Neuronal stem cell (in vitro differentiated cells): ENCODE data around the gene NLRP7.
"Not testable (repeated sequence)": the region's sequence is repeated elsewhere in the genome, so short reads cannot be mapped to it uniquely, and the experiment has no call there.

Source experiments
- DNase-seq: peaks from one replicate; pipeline ENCODE4 v3.0.0-alpha.2; 2013; ENCODE audit warnings: low spot score
- H2AFZ ChIP-seq: one replicate; pipeline ENCODE4 v1.6.1; 2013; ENCODE audit warnings: mild to moderate bottlenecking, low read length, inconsistent platforms
- H2AK5ac ChIP-seq: 2 replicates; pipeline ENCODE4 v1.6.1; 2013; ENCODE audit warnings: low read depth, mild to moderate bottlenecking, inconsistent platforms, low read length, moderate library complexity, mixed read lengths
- H2BK120ac ChIP-seq: 2 replicates; pipeline ENCODE4 v1.6.1; 2013; ENCODE audit warnings: low read depth, mild to moderate bottlenecking, inconsistent platforms, low read length, moderate library complexity, mixed read lengths
- H2BK12ac ChIP-seq: one replicate; pipeline ENCODE4 v1.6.1; 2013; ENCODE audit warnings: low read length, inconsistent platforms
- H2BK15ac ChIP-seq: 2 replicates; pipeline ENCODE4 v1.6.1; 2013; ENCODE audit warnings: mild to moderate bottlenecking, low read length, inconsistent platforms, mixed read lengths
- H2BK5ac ChIP-seq: one replicate; pipeline ENCODE4 v1.6.1; 2013; ENCODE audit warnings: inconsistent platforms, mild to moderate bottlenecking, low read length, moderate library complexity
- H3K14ac ChIP-seq: one replicate; pipeline ENCODE4 v1.6.1; 2013; ENCODE audit warnings: low read length, inconsistent platforms
- H3K18ac ChIP-seq: 2 replicates; pipeline ENCODE4 v1.6.1; 2013; ENCODE audit warnings: low read length, inconsistent platforms
- H3K23ac ChIP-seq: 2 replicates; pipeline ENCODE4 v1.6.1; 2013; ENCODE audit warnings: low read depth, mild to moderate bottlenecking, mixed read lengths, low read length, inconsistent platforms; ENCODE audit not compliant: poor library complexity
- H3K27ac ChIP-seq: replicated peaks from 3 replicates; pipeline ENCODE4 v1.5.1; 2013; ENCODE audit warnings: low read length, inconsistent platforms
- H3K27me3 ChIP-seq, 3 experiments: 2 replicates each; pipeline ENCODE4 v1.6.1; 2013; ENCODE audit warnings: low read length in 3 of 3, mild to moderate bottlenecking in 2 of 3, inconsistent platforms in 1 of 3, low read depth in 1 of 3, mixed read lengths in 1 of 3, moderate library complexity in 1 of 3; ENCODE audit not compliant: control insufficient read depth in 3 of 3, insufficient read depth in 3 of 3
- H3K36me3 ChIP-seq, 2 donors: replicated peaks in 1 of 2; 2 replicates each; pipeline ENCODE4 v1.6.1; 2013; ENCODE audit warnings: low read length in 2 of 2; ENCODE audit not compliant: control insufficient read depth in 2 of 2, insufficient read depth in 2 of 2
- H3K4ac ChIP-seq: 2 replicates; pipeline ENCODE4 v1.6.1; 2013; ENCODE audit warnings: inconsistent platforms, mild to moderate bottlenecking, low read length, moderate library complexity
- H3K4me1 ChIP-seq, 2 donors: 1 replicate in 1 of 2; 2 replicates in 1 of 2; pipeline ENCODE4 v1.6.1; 2013; ENCODE audit warnings: low read length in 2 of 2, low read depth in 1 of 2; ENCODE audit not compliant: control insufficient read depth in 2 of 2, insufficient read depth in 1 of 2
- H3K4me2 ChIP-seq: one replicate; pipeline ENCODE4 v1.6.1; 2013; ENCODE audit warnings: mild to moderate bottlenecking, low read length, inconsistent platforms; ENCODE audit not compliant: insufficient read depth, poor library complexity, severe bottlenecking
- H3K4me3 ChIP-seq, 2 donors: 2 replicates each; pipeline ENCODE4 v1.5.1; 2013; ENCODE audit warnings: low read length in 2 of 2, mild to moderate bottlenecking in 2 of 2, inconsistent platforms in 1 of 2, moderate library complexity in 1 of 2
- H3K79me1 ChIP-seq: one replicate; pipeline ENCODE4 v1.6.1; 2013; ENCODE audit warnings: low read depth, mild to moderate bottlenecking, inconsistent platforms, low read length, moderate library complexity
- H3K9ac ChIP-seq: one replicate; pipeline ENCODE4 v1.6.1; 2013; ENCODE audit warnings: mild to moderate bottlenecking, low read depth, low read length, inconsistent platforms; ENCODE audit not compliant: poor library complexity
- H3K9me3 ChIP-seq, 2 donors: replicated peaks in 1 of 2; 2 replicates each; pipeline versions ENCODE3 to v1.6.1; 2013; ENCODE audit warnings: low read length in 2 of 2, mild to moderate bottlenecking in 2 of 2, inconsistent platforms in 1 of 2, low read depth in 1 of 2, mixed read lengths in 1 of 2, moderate library complexity in 1 of 2; ENCODE audit not compliant: control insufficient read depth in 2 of 2, insufficient read depth in 1 of 2
- H4K8ac ChIP-seq: one replicate; pipeline ENCODE4 v1.6.1; 2013; ENCODE audit warnings: low read depth, mild to moderate bottlenecking, inconsistent platforms, low read length, moderate library complexity
- H4K91ac ChIP-seq: one replicate; pipeline ENCODE4 v1.6.1; 2013; ENCODE audit warnings: low read length, low read depth, mild to moderate bottlenecking, inconsistent platforms; ENCODE audit not compliant: poor library complexity
- WGBS, 2 donors: extraction: QIAGEN DNeasy Blood & Tissue Kit; methylation state at CpG; one replicate each; pipeline ENCODE4 v1.1.7; 2013; ENCODE audit warnings: missing lambda C conversion rate in 2 of 2, mixed read lengths in 1 of 2; ENCODE audit not compliant: insufficient read length in 2 of 2, insufficient replicate concordance in 1 of 2; ENCODE audit errors: extremely low coverage in 2 of 2; 5-methylcytosine and 5-hydroxymethylcytosine counted together

Gene NLRP7

GRCh38 chr19:54952591-54953344, 5.4 kb upstream of the NLRP7 start:
- no peak overlapping the region for H3K18ac ChIP-seq
- H2BK5ac ChIP-seq = no peak overlapping the region
- no peak overlapping the region for H3K14ac ChIP-seq
- H3K27ac ChIP-seq = no peak overlapping the region
- no peak overlapping the region for H2BK12ac ChIP-seq
- no peak overlapping the region for H2BK120ac ChIP-seq
- H3K4me1 ChIP-seq = peaks cover 5 to 8% of the 10 kb centered on the region in 2 donors
- no peak overlapping the region for H3K23ac ChIP-seq
- H2AFZ ChIP-seq = peak overlapping the region; percentile 71
- H3K36me3 ChIP-seq = no peaks in the 10 kb centered on the region
- no peak overlapping the region for H3K4me2 ChIP-seq
- H3K9ac ChIP-seq = no peak overlapping the region
- no peak overlapping the region for H4K91ac ChIP-seq
- no peaks in the 10 kb centered on the region for H3K79me1 ChIP-seq
- no peaks in the 10 kb centered on the region for H3K27me3 ChIP-seq
- no peak overlapping the region for H2BK15ac ChIP-seq
- peak; percentile 33 for DNase-seq
- no peak overlapping the region for H3K4ac ChIP-seq
- WGBS, 2 donors = no CpG with 5 or more reads among the region's 23 CpGs
- H2AK5ac ChIP-seq = no peak overlapping the region
- H3K9me3 ChIP-seq = no peaks in the 10 kb centered on the region
- H3K4me3 ChIP-seq = no peak overlapping the region
- no peak overlapping the region for H4K8ac ChIP-seq

DNA sequence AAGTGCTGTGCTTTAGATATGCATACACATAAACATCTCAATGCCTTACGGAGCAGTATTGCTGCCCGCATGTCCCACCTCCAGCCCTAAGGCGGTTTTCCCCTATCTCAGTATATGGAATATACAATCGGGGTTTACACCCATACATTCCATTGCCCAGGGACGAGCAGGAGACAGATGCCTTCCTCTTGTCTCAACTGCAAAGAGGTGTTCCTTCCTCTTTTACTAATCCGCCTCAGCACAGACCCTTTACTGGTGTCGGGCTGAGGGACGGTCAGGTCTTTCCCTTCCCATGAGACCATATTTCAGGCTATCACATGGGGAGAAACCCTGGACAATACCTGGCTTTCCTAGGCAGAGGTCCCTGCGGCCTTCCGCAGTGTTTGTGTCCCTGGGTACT, 3.2 kb upstream of the NLRP7 start:
- no CpG with 5 or more reads among the region's 10 CpGs for WGBS, 2 donors
- not testable (repeated sequence) for H2BK15ac ChIP-seq, H3K27me3 ChIP-seq, H3K9ac ChIP-seq, H2BK5ac ChIP-seq, H3K4me1 ChIP-seq, H3K4me2 ChIP-seq, H3K14ac ChIP-seq, H3K9me3 ChIP-seq, H2AK5ac ChIP-seq, H3K23ac ChIP-seq, DNase-seq, H3K4ac ChIP-seq, H3K4me3 ChIP-seq, H4K91ac ChIP-seq, H2BK120ac ChIP-seq, H4K8ac ChIP-seq, H3K79me1 ChIP-seq, H3K36me3 ChIP-seq, H3K27ac ChIP-seq, H2AFZ ChIP-seq, H2BK12ac ChIP-seq, H3K18ac ChIP-seq

DNA sequence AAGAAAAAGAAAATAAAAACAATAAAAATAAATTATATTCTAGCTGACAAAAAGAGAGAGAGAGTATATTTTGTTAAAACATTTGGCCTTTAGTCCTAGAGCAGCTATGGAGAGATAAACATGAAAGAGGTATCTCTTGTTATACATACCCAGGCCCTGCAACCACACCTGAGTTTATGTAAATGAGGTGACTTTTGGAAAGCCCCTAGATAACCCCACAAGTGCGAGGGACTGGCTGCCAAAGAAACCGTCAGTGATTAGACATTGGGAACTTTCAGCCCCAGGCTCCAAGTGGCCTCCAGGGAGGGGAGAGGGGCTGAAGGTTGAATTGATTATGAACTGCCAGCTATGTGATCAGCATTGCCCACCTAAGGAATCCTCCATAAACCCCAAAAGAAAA, 2.1 kb upstream of the NLRP7 start:
- no peak overlapping the region for H3K4ac ChIP-seq
- H2BK15ac ChIP-seq = no peak overlapping the region
- no peaks in the 10 kb centered on the region for H3K79me1 ChIP-seq

DNA sequence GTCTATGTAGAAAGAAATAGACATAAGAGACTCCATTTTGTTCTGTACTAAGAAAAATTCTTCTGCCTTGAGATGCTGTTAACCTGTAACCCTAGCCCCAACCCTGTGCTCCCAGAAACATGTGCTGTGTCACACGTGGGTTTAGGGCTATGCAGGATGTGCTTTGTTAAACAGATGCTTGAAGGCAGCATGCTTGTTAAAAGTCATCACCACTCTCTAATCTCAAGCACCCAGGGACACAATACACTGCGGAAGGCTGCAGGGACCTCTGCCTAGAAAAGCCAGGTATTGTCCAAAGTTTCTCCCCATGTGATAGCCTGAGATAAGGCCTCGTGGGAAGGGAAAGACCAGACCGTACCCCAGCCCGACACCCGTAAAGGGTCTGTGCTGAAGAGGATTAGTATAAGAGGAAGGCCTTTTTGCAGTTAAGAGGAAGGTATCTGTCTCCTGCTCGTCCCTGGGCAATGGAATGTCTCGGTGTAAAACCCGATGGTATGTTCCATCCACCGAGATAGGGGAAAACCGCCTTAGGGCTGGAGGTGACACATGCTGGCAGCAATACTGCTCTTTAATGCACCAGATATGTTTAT, 3.5 kb downstream of the NLRP7 start:
- not testable (repeated sequence) for H3K14ac ChIP-seq, H2BK120ac ChIP-seq, DNase-seq, H3K9ac ChIP-seq, H3K27me3 ChIP-seq, H3K4me3 ChIP-seq, H2BK15ac ChIP-seq, H3K4ac ChIP-seq, H2BK12ac ChIP-seq, H3K23ac ChIP-seq, H3K4me1 ChIP-seq, H3K9me3 ChIP-seq, H2AK5ac ChIP-seq, H3K36me3 ChIP-seq, H3K4me2 ChIP-seq, H3K79me1 ChIP-seq, H2BK5ac ChIP-seq, H3K27ac ChIP-seq, H3K18ac ChIP-seq, H4K8ac ChIP-seq, H4K91ac ChIP-seq
- H2AFZ ChIP-seq = peak overlapping the region; percentile 40
- no CpG with 5 or more reads among the region's 11 CpGs for WGBS, 2 donors

More for the DNA sequence above, 2.1 kb upstream of the NLRP7 start:
- no CpG with 5 or more reads among the region's 2 CpGs for WGBS, 2 donors
- H4K8ac ChIP-seq = no peak overlapping the region
- H3K9me3 ChIP-seq = no peaks in the 10 kb centered on the region
- no peak overlapping the region for H2BK120ac ChIP-seq
- no peak overlapping the region for H2BK5ac ChIP-seq
- no peak overlapping the region for H3K4me3 ChIP-seq
- H3K36me3 ChIP-seq = no peaks in the 10 kb centered on the region
- DNase-seq = no peak
- H3K4me1 ChIP-seq = peaks cover 5 to 8% of the 10 kb centered on the region in 2 donors
- no peak overlapping the region for H2AK5ac ChIP-seq
- no peak overlapping the region for H3K9ac ChIP-seq
- no peak overlapping the region for H3K23ac ChIP-seq
- H3K14ac ChIP-seq = no peak overlapping the region
- no peak overlapping the region for H4K91ac ChIP-seq
- H3K27me3 ChIP-seq = no peaks in the 10 kb centered on the region
- H2AFZ ChIP-seq = no peak overlapping the region
- H3K18ac ChIP-seq = no peak overlapping the region
- no peak overlapping the region for H2BK12ac ChIP-seq
- no peak overlapping the region for H3K27ac ChIP-seq
- H3K4me2 ChIP-seq = no peak overlapping the region
